Right lobe of liver (tissue), 4 donors: Measurements from ENCODE around the gene HERPUD2.

Experiments used
- POLR2A ChIP-seq: fragments of 450-650 bp; IDR thresholded peaks from one replicate; pipeline ENCODE4 v1.6.1; 2017; ENCODE audit warnings: antibody characterized with exemption, mild to moderate bottlenecking
- TF ChIP-seq, protein P1 (sequence below), 4 donors: fragments of 200-600 bp in 3 of 4; fragments of 450-650 bp in 1 of 4; IDR thresholded peaks; one replicate each; pipeline versions ENCODE4 v1.5.1 to v1.8.0; 2016 to 2022; ENCODE audit warnings: antibody characterized with exemption in 4 of 4, mild to moderate bottlenecking in 2 of 4
- donor health status: DM: no; HTN: no; CAD: no.
- donor health status: DM: no; HTN: no; CAD: no.
- donor health status: DM: no; HTN: yes; CAD: no.

DNA sequence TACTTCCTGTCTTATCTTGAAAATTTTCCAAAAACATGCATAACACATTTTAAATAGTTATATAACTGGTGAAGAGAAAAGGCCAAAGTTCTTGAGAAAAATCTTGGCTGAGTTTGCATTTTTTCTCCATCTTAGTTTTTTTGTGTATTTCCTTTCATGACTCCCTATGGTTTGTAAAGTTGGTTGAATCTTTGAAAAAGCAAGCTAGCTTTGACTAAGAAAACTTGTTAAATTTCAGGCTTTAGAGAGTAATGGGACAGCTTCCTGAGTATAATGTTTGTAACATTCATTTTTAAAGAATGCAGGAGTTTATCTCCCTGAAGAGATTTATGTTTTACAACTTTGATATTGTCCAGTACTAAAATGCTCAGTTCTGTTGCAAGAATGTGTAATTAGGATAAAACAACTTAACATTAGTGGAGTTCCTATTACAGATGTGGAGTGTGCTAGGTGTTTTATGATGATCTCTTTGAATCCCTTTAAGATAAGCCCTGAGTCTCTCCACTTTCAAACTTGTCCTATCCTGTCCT, 11.1 kb upstream of the HERPUD2 start:
- TF ChIP-seq, protein P1, sequence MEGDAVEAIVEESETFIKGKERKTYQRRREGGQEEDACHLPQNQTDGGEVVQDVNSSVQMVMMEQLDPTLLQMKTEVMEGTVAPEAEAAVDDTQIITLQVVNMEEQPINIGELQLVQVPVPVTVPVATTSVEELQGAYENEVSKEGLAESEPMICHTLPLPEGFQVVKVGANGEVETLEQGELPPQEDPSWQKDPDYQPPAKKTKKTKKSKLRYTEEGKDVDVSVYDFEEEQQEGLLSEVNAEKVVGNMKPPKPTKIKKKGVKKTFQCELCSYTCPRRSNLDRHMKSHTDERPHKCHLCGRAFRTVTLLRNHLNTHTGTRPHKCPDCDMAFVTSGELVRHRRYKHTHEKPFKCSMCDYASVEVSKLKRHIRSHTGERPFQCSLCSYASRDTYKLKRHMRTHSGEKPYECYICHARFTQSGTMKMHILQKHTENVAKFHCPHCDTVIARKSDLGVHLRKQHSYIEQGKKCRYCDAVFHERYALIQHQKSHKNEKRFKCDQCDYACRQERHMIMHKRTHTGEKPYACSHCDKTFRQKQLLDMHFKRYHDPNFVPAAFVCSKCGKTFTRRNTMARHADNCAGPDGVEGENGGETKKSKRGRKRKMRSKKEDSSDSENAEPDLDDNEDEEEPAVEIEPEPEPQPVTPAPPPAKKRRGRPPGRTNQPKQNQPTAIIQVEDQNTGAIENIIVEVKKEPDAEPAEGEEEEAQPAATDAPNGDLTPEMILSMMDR (IDR thresholded peaks at IDR 0.05) = no peak
- TF ChIP-seq POLR2A = no peak
